GM12878 (cell line): ENCODE data around the gene CHCHD3. TPM values are rescaled to one million over a fixed set of nuclear protein-coding genes. Genes with fewer than 3 reads are reported as not detected.

Source experiments
- CUX1 ChIP-seq: IDR thresholded peaks from 2 replicates; pipeline ENCODE4 v1.6.1; 2012; ENCODE audit warnings: improper control_type of control experiment, low read depth, low read length; ENCODE audit not compliant: insufficient replicate concordance
- FOXM1 ChIP-seq: IDR thresholded peaks from 2 replicates; pipeline ENCODE4 v1.6.1; 2012; ENCODE audit warnings: low read depth, mild to moderate bottlenecking, inconsistent platforms, low read length, moderate library complexity
- NR2F1 ChIP-seq: fragments of 450-650 bp; conservative IDR thresholded peaks from 2 replicates; pipeline ENCODE4 v1.6.1; 2017; ENCODE audit warnings: mild to moderate bottlenecking
- SPI1 ChIP-seq: IDR thresholded peaks from 2 replicates; pipeline ENCODE4 v1.6.1; 2011; ENCODE audit warnings: low read depth, mild to moderate bottlenecking, low read length, moderate library complexity, borderline replicate concordance; ENCODE audit not compliant: insufficient read depth
- SUZ12 ChIP-seq: fragments of 200-600 bp; sonication (generic); IDR thresholded peaks from one replicate; pipeline ENCODE4 v1.6.1; 2018; ENCODE audit warnings: antibody characterized with exemption, mild to moderate bottlenecking; ENCODE audit not compliant: unreplicated experiment
- WRNIP1 ChIP-seq: IDR thresholded peaks from 2 replicates; pipeline ENCODE4 v1.6.1; 2011; ENCODE audit warnings: low read depth, low read length, improper control_type of control experiment, borderline replicate concordance
- ZNF592 ChIP-seq: fragments of 450-650 bp; IDR thresholded peaks from 2 replicates; pipeline ENCODE4 v1.6.1; 2017; ENCODE audit warnings: mild to moderate bottlenecking, moderate library complexity
- polyA plus RNA-seq, 11 experiments: library from polyadenylated mRNA; depleted of rRNA in 4 of 11; unstranded in 6 of 11; stranded (reverse) in 5 of 11; fragments of >200 nt; fragmentation: Nextera tagmentation in 4 of 11; fragmentation: Illumina TruSeq in 1 of 11; extraction: Ambion mirVana in 4 of 11; extraction: Trizol in 1 of 11; gene quantifications; 1 replicate in 1 of 11; 2 replicates in 10 of 11; pipeline versions ENCODE4 v1.2.1 to v1.2.3, GENCODE V29; 2011 to 2016; ENCODE audit warnings: inconsistent platforms in 2 of 11, missing spikeins in 2 of 11, low read depth in 1 of 11
- total RNA-seq, 4 experiments: library from RNA; depleted of rRNA in 3 of 4; stranded (reverse); fragments of >200 nt in 3 of 4; fragmentation: Illumina TruSeq in 1 of 4; extraction: Trizol in 1 of 4; gene quantifications; 2 replicates each; pipeline versions ENCODE4 v1.2.1 to v1.2.3, GENCODE V29; 2013 to 2021

CHCHD3 gene
- total and polyA plus RNA-seq, 10 of the 15 experiments (the other 5 are each of a cell fraction or from before 2014, with no cell fraction given) = 38.3 to 178 (median 96.2) TPM

- TF ChIP-seq WRNIP1 = no peak
- no peak for TF ChIP-seq FOXM1
- TF ChIP-seq ZNF592 = no peak
- TF ChIP-seq NR2F1 = no peak
- no peak for TF ChIP-seq CUX1
- TF ChIP-seq SPI1 = no peak
- no peak for TF ChIP-seq SUZ12
These were observed 30.0 kb downstream of the CHCHD3 start (continued) for GRCh38 chr7:133051719-133052400.
